Hematopoietic multipotent progenitor cell (in vitro differentiated cells): Measurements from ENCODE around the gene DRD3. TPM values are rescaled to one million over a fixed set of nuclear protein-coding genes. Genes with fewer than 3 reads are reported as not detected.

Experiments used
- DNase-seq, 3 donors: peaks; one replicate each; pipeline ENCODE4 v3.0.0-alpha.2; 2011 to 2015; ENCODE audit warnings: low read depth in 2 of 3, low spot score in 2 of 3
- total RNA-seq: library from RNA; depleted of rRNA; stranded (reverse); fragments of >200 nt; gene quantifications from one replicate; pipeline ENCODE4 v1.2.3, GENCODE V29; 2012

The DRD3 gene
- total RNA-seq, 1 donor: not detected

- no peak for DNase-seq
Measured at GRCh38 chr3:114126461-114126860, 52.4 kb downstream of the DRD3 start.

- no peak for DNase-seq
Measured at GRCh38 chr3:114122027-114122709, 56.7 kb downstream of the DRD3 start.

- DNase-seq: no peak
Measured at GRCh38 chr3:114120211-114120610, 58.6 kb downstream of the DRD3 start.

- DNase-seq: no peak
Measured at GRCh38 chr3:114119776-114120175, 59.1 kb downstream of the DRD3 start.

- DNase-seq: no peak
Measured at GRCh38 chr3:114115143-114115542, 63.7 kb downstream of the DRD3 start.

GRCh38 chr3:114114719-114115118 is 64.1 kb downstream of the DRD3 start:
- no peak for DNase-seq

- DNase-seq: no peak
Measured at GRCh38 chr3:114112696-114113095, 66.2 kb downstream of the DRD3 start.

- DNase-seq: peak in 1 of 3 donors; percentile 41
Measured at GRCh38 chr3:114111060-114111770, 67.6 kb downstream of the DRD3 start.

- no peak for DNase-seq
Measured at GRCh38 chr3:114110439-114110838, 68.4 kb downstream of the DRD3 start.

- no peak for DNase-seq
Measured at GRCh38 chr3:114108137-114108536, 70.7 kb downstream of the DRD3 start.

- no peak for DNase-seq
Measured at GRCh38 chr3:114104414-114104813, 74.4 kb downstream of the DRD3 start.

- no peak for DNase-seq
Measured at GRCh38 chr3:114103858-114104257, 75.0 kb downstream of the DRD3 start.

- no peak for DNase-seq
Measured at GRCh38 chr3:114103181-114103580, 75.7 kb downstream of the DRD3 start.

- no peak for DNase-seq
Measured at GRCh38 chr3:114101101-114101500, 77.8 kb downstream of the DRD3 start.

- DNase-seq: no peak
Measured at GRCh38 chr3:114095796-114096195, 83.1 kb downstream of the DRD3 start.

- DNase-seq: peak in 1 of 3 donors; percentile 6
Measured at GRCh38 chr3:114093596-114093995, 85.3 kb downstream of the DRD3 start.

GRCh38 chr3:114093016-114093380 is 85.9 kb downstream of the DRD3 start:
- DNase-seq: no peak

- DNase-seq: peak in 1 of 3 donors; percentile 26
Measured at GRCh38 chr3:114092151-114093015, 86.5 kb downstream of the DRD3 start.

- no peak for DNase-seq
Measured at GRCh38 chr3:114089675-114090074, 89.2 kb downstream of the DRD3 start.

- no peak for DNase-seq
Measured at GRCh38 chr3:114086356-114086755, 92.5 kb downstream of the DRD3 start.

GRCh38 chr3:114083112-114083511 is 95.7 kb downstream of the DRD3 start:
- no peak for DNase-seq
